Measurements from ENCODE around the gene ETV7.

The ETV7 gene

GRCh38 chr6:36324191-36324590 is 63.3 kb downstream of the ETV7 start:
- Histone ChIP-seq H3K36me3 (ENCODE audit: control insufficient read depth, insufficient read depth, low read length) (no peaks in the 10 kb centered on the region), H3K27me3 (ENCODE audit: control insufficient read depth, insufficient read depth, low read length) (no peaks in the 10 kb centered on the region), H3K27ac (ENCODE audit: low read length) (no peak overlapping the region), H3K4me1 (ENCODE audit: control insufficient read depth, insufficient read depth, low read length) (no peaks in the 10 kb centered on the region), H3K9me3 (ENCODE audit: control insufficient read depth, insufficient read depth, low read length) (no peaks in the 10 kb centered on the region), H3K4me3 (ENCODE audit: low read length) (no peak overlapping the region)
- no CpG with 5 or more reads among the region's 6 CpGs for WGBS (ENCODE audit: insufficient coverage, insufficient read length)
- DNase-seq (ENCODE audit: low read depth, low spot score): no peak

- WGBS (ENCODE audit: insufficient coverage, insufficient read length): no CpG with 5 or more reads among the region's 8 CpGs
- DNase-seq (ENCODE audit: low read depth, low spot score): no peak
Observed at GRCh38 chr6:36323062-36323461, 64.4 kb downstream of the ETV7 start.

GRCh38 chr6:36322591-36322990 is 64.9 kb downstream of the ETV7 start:
- Histone ChIP-seq H3K27me3 (ENCODE audit: control insufficient read depth, insufficient read depth, low read length) (no peaks in the 10 kb centered on the region), H3K4me3 (ENCODE audit: low read length) (no peak overlapping the region), H3K36me3 (ENCODE audit: control insufficient read depth, insufficient read depth, low read length) (no peaks in the 10 kb centered on the region), H3K9me3 (ENCODE audit: control insufficient read depth, insufficient read depth, low read length) (no peaks in the 10 kb centered on the region), H3K27ac (ENCODE audit: low read length) (no peak overlapping the region), H3K4me1 (ENCODE audit: control insufficient read depth, insufficient read depth, low read length) (no peaks in the 10 kb centered on the region)
- WGBS (ENCODE audit: insufficient coverage, insufficient read length): no CpG with 5 or more reads among the region's 3 CpGs
- DNase-seq (ENCODE audit: low read depth, low spot score): no peak

More at GRCh38 chr6:36323062-36323461, 64.4 kb downstream of the ETV7 start:
- H3K27ac ChIP-seq (ENCODE audit: low read length): no peak overlapping the region
- no peaks in the 10 kb centered on the region for H3K36me3 ChIP-seq (ENCODE audit: control insufficient read depth, insufficient read depth, low read length)
- no peak overlapping the region for H3K4me3 ChIP-seq (ENCODE audit: low read length)
- no peaks in the 10 kb centered on the region for H3K27me3 ChIP-seq (ENCODE audit: control insufficient read depth, insufficient read depth, low read length)
- no peaks in the 10 kb centered on the region for H3K4me1 ChIP-seq (ENCODE audit: control insufficient read depth, insufficient read depth, low read length)
- no peaks in the 10 kb centered on the region for H3K9me3 ChIP-seq (ENCODE audit: control insufficient read depth, insufficient read depth, low read length)

- whole genome bisulfite sequencing (ENCODE audit: insufficient coverage, insufficient read length): no CpG with 5 or more reads among the region's 11 CpGs
- H3K36me3 ChIP-seq (ENCODE audit: control insufficient read depth, insufficient read depth, low read length): no peaks in the 10 kb centered on the region
- no peak overlapping the region for H3K27ac ChIP-seq (ENCODE audit: low read length)
- no peaks in the 10 kb centered on the region for H3K4me1 ChIP-seq (ENCODE audit: control insufficient read depth, insufficient read depth, low read length)
- DNase-seq (ENCODE audit: low read depth, low spot score): no peak
- no peak overlapping the region for H3K4me3 ChIP-seq (ENCODE audit: low read length)
- H3K9me3 ChIP-seq (ENCODE audit: control insufficient read depth, insufficient read depth, low read length): no peaks in the 10 kb centered on the region
- H3K27me3 ChIP-seq (ENCODE audit: control insufficient read depth, insufficient read depth, low read length): no peaks in the 10 kb centered on the region
Observed at GRCh38 chr6:36320475-36320874, 67.0 kb downstream of the ETV7 start.

- Histone ChIP-seq H3K4me3 (ENCODE audit: low read length) (no peak overlapping the region), H3K4me1 (ENCODE audit: control insufficient read depth, insufficient read depth, low read length) (no peaks in the 10 kb centered on the region), H3K27ac (ENCODE audit: low read length) (no peak overlapping the region), H3K36me3 (ENCODE audit: control insufficient read depth, insufficient read depth, low read length) (no peaks in the 10 kb centered on the region), H3K27me3 (ENCODE audit: control insufficient read depth, insufficient read depth, low read length) (no peaks in the 10 kb centered on the region), H3K9me3 (ENCODE audit: control insufficient read depth, insufficient read depth, low read length) (no peaks in the 10 kb centered on the region)
- WGBS (ENCODE audit: insufficient coverage, insufficient read length): no CpG with 5 or more reads among the region's 2 CpGs
- DNase-seq (ENCODE audit: low read depth, low spot score): no peak
Observed at GRCh38 chr6:36319821-36320220, 67.6 kb downstream of the ETV7 start.

GRCh38 chr6:36319436-36319762 is 68.1 kb downstream of the ETV7 start:
- no CpG with 5 or more reads among the region's 9 CpGs for WGBS (ENCODE audit: insufficient coverage, insufficient read length)
- H3K9me3 ChIP-seq (ENCODE audit: control insufficient read depth, insufficient read depth, low read length): no peaks in the 10 kb centered on the region
- H3K36me3 ChIP-seq (ENCODE audit: control insufficient read depth, insufficient read depth, low read length): no peaks in the 10 kb centered on the region

GRCh38 chr6:36318690-36319435 is 68.6 kb downstream of the ETV7 start:
- no peaks in the 10 kb centered on the region for H3K4me1 ChIP-seq (ENCODE audit: control insufficient read depth, insufficient read depth, low read length)
- H3K27ac ChIP-seq (ENCODE audit: low read length): no peak overlapping the region
- H3K4me3 ChIP-seq (ENCODE audit: low read length): no peak overlapping the region
- H3K36me3 ChIP-seq (ENCODE audit: control insufficient read depth, insufficient read depth, low read length): no peaks in the 10 kb centered on the region
- H3K9me3 ChIP-seq (ENCODE audit: control insufficient read depth, insufficient read depth, low read length): no peaks in the 10 kb centered on the region
- DNase-seq (ENCODE audit: low read depth, low spot score): no peak
- no peaks in the 10 kb centered on the region for H3K27me3 ChIP-seq (ENCODE audit: control insufficient read depth, insufficient read depth, low read length)
- no CpG with 5 or more reads among the region's 6 CpGs for WGBS (ENCODE audit: insufficient coverage, insufficient read length)

More at GRCh38 chr6:36319436-36319762, 68.1 kb downstream of the ETV7 start:
- Histone ChIP-seq H3K27me3 (ENCODE audit: control insufficient read depth, insufficient read depth, low read length) (no peaks in the 10 kb centered on the region), H3K4me1 (ENCODE audit: control insufficient read depth, insufficient read depth, low read length) (no peaks in the 10 kb centered on the region), H3K4me3 (ENCODE audit: low read length) (no peak overlapping the region), H3K27ac (ENCODE audit: low read length) (no peak overlapping the region)
- no peak for DNase-seq (ENCODE audit: low read depth, low spot score)

GRCh38 chr6:36317623-36318022 is 69.8 kb downstream of the ETV7 start:
- Histone ChIP-seq H3K27me3 (ENCODE audit: control insufficient read depth, insufficient read depth, low read length) (no peaks in the 10 kb centered on the region), H3K27ac (ENCODE audit: low read length) (no peak overlapping the region), H3K9me3 (ENCODE audit: control insufficient read depth, insufficient read depth, low read length) (no peaks in the 10 kb centered on the region), H3K4me3 (ENCODE audit: low read length) (no peak overlapping the region), H3K4me1 (ENCODE audit: control insufficient read depth, insufficient read depth, low read length) (no peaks in the 10 kb centered on the region), H3K36me3 (ENCODE audit: control insufficient read depth, insufficient read depth, low read length) (no peaks in the 10 kb centered on the region)
- no CpG with 5 or more reads among the region's 2 CpGs for WGBS (ENCODE audit: insufficient coverage, insufficient read length)
- no peak for DNase-seq (ENCODE audit: low read depth, low spot score)
